ENCODE results near the gene UNC5A. TPM values are rescaled to one million over a fixed set of nuclear protein-coding genes. Genes with fewer than 3 reads are reported as not detected.

UNC5A gene
- total RNA-seq, 1 experiment from 2014 or later = 20.2 TPM

DNA sequence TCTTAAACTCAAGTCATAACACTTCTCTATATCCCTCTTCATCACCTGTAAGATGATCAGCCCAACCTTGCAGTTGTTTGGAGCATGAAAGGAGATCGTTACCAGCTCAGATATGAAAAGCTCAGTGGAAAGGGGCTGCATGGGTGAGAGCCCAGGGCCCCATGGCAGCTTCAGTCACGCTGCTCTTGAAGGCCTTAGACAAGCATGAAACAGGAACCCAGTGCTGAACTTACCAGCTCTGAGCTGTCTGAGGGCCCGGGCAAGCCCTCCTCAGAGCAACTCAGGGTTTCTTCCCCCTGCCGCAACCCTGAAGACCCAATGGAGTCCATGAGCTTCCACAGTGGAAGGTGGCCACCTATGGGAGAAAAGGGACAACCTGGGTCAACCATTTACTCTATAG lies 85.5 kb downstream of the UNC5A start:
- no TSS peak for BruUV-seq (replicated peaks)
- Mint-ChIP-seq H3K4me3 (ENCODE audit: low read depth, unreplicated experiment) (no peak overlapping the region), H3K27ac (ENCODE audit: unreplicated experiment) (no peak overlapping the region), H3K4me1 (ENCODE audit: low read depth, unreplicated experiment) (peaks cover 7% of the 10 kb centered on the region), H3K36me3 (ENCODE audit: insufficient read depth, unreplicated experiment) (no peaks in the 10 kb centered on the region), H3K9me3 (ENCODE audit: low read depth, unreplicated experiment) (no peaks in the 10 kb centered on the region), H3K27me3 (ENCODE audit: unreplicated experiment) (peaks cover 33% of the 10 kb centered on the region)
- no peak for TF ChIP-seq CTCF (IDR thresholded peaks at IDR 0.05; ENCODE audit: unreplicated experiment)
- CTCF ChIA-PET = interaction anchor here (1.2 kb wide), 1 partner anchor 10 kb away, joined by 4 read pairs; no protein-coding TSS in a partner anchor
- DNase-seq = no peak
- intact Hi-C loops (cut with micrococcal nuclease; ENCODE audit: unreplicated experiment) = no loop called here

- TF ChIP-seq CTCF (IDR thresholded peaks at IDR 0.05; ENCODE audit: unreplicated experiment) = no peak
- intact Hi-C loops (cut with micrococcal nuclease; ENCODE audit: unreplicated experiment) = no loop called here
- no TSS peak for BruUV-seq (replicated peaks)
- H3K27ac Mint-ChIP-seq (ENCODE audit: unreplicated experiment) = no peak overlapping the region
- no peaks in the 10 kb centered on the region for H3K9me3 Mint-ChIP-seq (ENCODE audit: low read depth, unreplicated experiment)
- DNase-seq = no peak
- no peaks in the 10 kb centered on the region for H3K36me3 Mint-ChIP-seq (ENCODE audit: insufficient read depth, unreplicated experiment)
- H3K4me1 Mint-ChIP-seq (ENCODE audit: low read depth, unreplicated experiment) = peaks cover 7% of the 10 kb centered on the region
- no peak overlapping the region for H3K4me3 Mint-ChIP-seq (ENCODE audit: low read depth, unreplicated experiment)
- CTCF ChIA-PET = no interaction called here
- peaks cover 18% of the 10 kb centered on the region for H3K27me3 Mint-ChIP-seq (ENCODE audit: unreplicated experiment)
Observed at GRCh38 chr5:176897263-176897662, 86.9 kb downstream of the UNC5A start.

DNA sequence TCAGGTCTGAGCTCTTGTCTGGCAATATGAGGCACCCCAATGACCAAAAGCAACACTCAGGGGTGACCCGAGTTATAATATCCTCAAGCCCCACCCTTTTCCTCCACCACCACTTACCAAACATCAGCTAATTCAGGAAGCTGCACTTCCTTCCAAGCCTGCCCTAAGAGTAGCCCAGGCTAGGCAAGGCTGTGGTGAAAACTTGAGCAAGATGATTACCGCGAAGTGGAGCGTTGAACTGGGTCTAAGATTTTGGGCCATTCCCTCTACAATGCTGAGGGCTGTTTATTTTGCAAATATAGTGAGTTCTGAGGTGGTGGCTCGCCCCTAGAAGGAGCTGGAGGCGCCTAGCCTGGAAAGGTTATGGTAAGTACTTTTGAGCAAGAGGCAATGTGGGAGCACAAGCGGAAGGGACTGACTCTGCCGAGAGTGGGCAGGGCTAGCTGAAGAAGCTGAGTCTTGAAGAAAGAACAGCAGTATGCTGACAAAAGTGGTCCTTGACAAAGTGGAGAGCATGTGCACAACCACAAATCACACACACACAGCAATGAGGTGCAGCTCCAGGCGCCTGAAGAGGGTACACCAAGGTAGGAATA lies 89.0 kb downstream of the UNC5A start, which contains the start of gene HK3:
Gene HK3 (minus strand): TSS at position 51 of the 596 bp plus-strand sequence. CDS start 3,187 bp downstream, outside the sequence.
- CTCF ChIA-PET = interaction anchor here (1.5 kb wide), 1 partner anchor 239 kb away, joined by 6 read pairs; no protein-coding TSS in a partner anchor
- no TSS peak for BruUV-seq (replicated peaks)
- Mint-ChIP-seq H3K4me1 (ENCODE audit: low read depth, unreplicated experiment) (peaks cover 24% of the 10 kb centered on the region), H3K27ac (ENCODE audit: unreplicated experiment) (no peak within 1 kb of the TSS), H3K9me3 (ENCODE audit: low read depth, unreplicated experiment) (no peaks in the 10 kb centered on the region), H3K36me3 (ENCODE audit: insufficient read depth, unreplicated experiment) (peaks cover 5% of the 10 kb centered on the region), H3K4me3 (ENCODE audit: low read depth, unreplicated experiment) (no peak within 1 kb of the TSS), H3K27me3 (ENCODE audit: unreplicated experiment) (no peaks in the 10 kb centered on the region)
- DNase-seq = no peak
- no peak for TF ChIP-seq CTCF (IDR thresholded peaks at IDR 0.05; ENCODE audit: unreplicated experiment)
- intact Hi-C loops (cut with micrococcal nuclease; ENCODE audit: unreplicated experiment) = no loop called here

- Mint-ChIP-seq H3K27me3 (ENCODE audit: unreplicated experiment) (no peaks in the 10 kb centered on the region), H3K4me1 (ENCODE audit: low read depth, unreplicated experiment) (peaks cover 30% of the 10 kb centered on the region), H3K4me3 (ENCODE audit: low read depth, unreplicated experiment) (no peak overlapping the region), H3K27ac (ENCODE audit: unreplicated experiment) (no peak overlapping the region), H3K9me3 (ENCODE audit: low read depth, unreplicated experiment) (no peaks in the 10 kb centered on the region), H3K36me3 (ENCODE audit: insufficient read depth, unreplicated experiment) (peaks cover 6% of the 10 kb centered on the region)
- intact Hi-C loops (cut with micrococcal nuclease; ENCODE audit: unreplicated experiment) = loop anchor here (5.0 kb wide), 2 partner anchors 78 to 238 kb away; no protein-coding TSS in a partner anchor
- no TSS peak for BruUV-seq (replicated peaks)
- DNase-seq = no peak
- CTCF ChIA-PET = interaction anchor here (1.2 to 1.5 kb wide), 2 partner anchors 10 to 239 kb away, joined by 4 to 6 read pairs; no protein-coding TSS in a partner anchor
- TF ChIP-seq CTCF (IDR thresholded peaks at IDR 0.05; ENCODE audit: unreplicated experiment) = no peak
Observed at GRCh38 chr5:176899946-176900779, 89.8 kb downstream of the UNC5A start.

Measured in Calu3 (cell line).